CD4-positive, alpha-beta T cell (primary cell): ENCODE results near the gene BLNK. TPM values are rescaled to one million over a fixed set of nuclear protein-coding genes. Genes with fewer than 3 reads are reported as not detected.

ENCODE experiments used
- ATAC-seq: fragments of 200-7000 bp; cut with Tn5 transposase; one replicate; pipeline ENCODE4 v1.10.0; 2022; ENCODE audit warnings: mild to moderate bottlenecking; ENCODE audit not compliant: poor library complexity
- CTCF ChIA-PET: fragments of 350-600 bp; sonication (Branson Sonifier 250); formaldehyde crosslinking; loops from one replicate; lab custom pipeline; 2021; ENCODE audit warnings: antibody characterized with exemption, inconsistent platforms; lab: Charles Lee
- POLR2A ChIA-PET: fragments of 350-600 bp; sonication (Branson Sonifier 250); formaldehyde crosslinking; loops from one replicate; lab custom pipeline; 2021; ENCODE audit warnings: antibody characterized with exemption, inconsistent platforms; lab: Charles Lee
- DNase-seq, 14 experiments: peaks; one replicate each; pipeline ENCODE4 v3.0.0-alpha.2; 2013 to 2020; ENCODE audit warnings: mixed read lengths in 2 of 14
- H3K27ac ChIP-seq, 2 donors: one replicate each; pipeline versions ENCODE4 v1.5.1 to v1.7.0; 2013; ENCODE audit warnings: low read length in 2 of 2, low read depth in 1 of 2, mild to moderate bottlenecking in 1 of 2
- H3K27me3 ChIP-seq, 2 experiments: 1 replicate in 1 of 2; 2 replicates in 1 of 2; pipeline versions ENCODE4 v1.6.1 to v1.7.0; 2013; ENCODE audit warnings: low read length in 2 of 2, control low read depth in 1 of 2, mild to moderate bottlenecking in 1 of 2, moderate library complexity in 1 of 2; ENCODE audit not compliant: insufficient read depth in 2 of 2, control insufficient read depth in 1 of 2
- H3K36me3 ChIP-seq: one replicate; pipeline ENCODE4 v1.6.1; 2013; ENCODE audit warnings: low read length, control low read depth; ENCODE audit not compliant: insufficient read depth
- H3K4me1 ChIP-seq: one replicate; pipeline ENCODE4 v1.6.1; 2013; ENCODE audit warnings: low read length, control low read depth; ENCODE audit not compliant: insufficient read depth
- H3K4me3 ChIP-seq: one replicate; pipeline ENCODE4 v1.5.1; 2013; ENCODE audit warnings: mild to moderate bottlenecking, low read length, moderate library complexity
- H3K9me3 ChIP-seq, 2 experiments: 1 replicate in 1 of 2; 2 replicates in 1 of 2; pipeline versions ENCODE4 v1.6.1 to v1.7.0; 2013; ENCODE audit warnings: low read length in 2 of 2, mild to moderate bottlenecking in 2 of 2, control low read depth in 1 of 2, moderate library complexity in 1 of 2; ENCODE audit not compliant: control insufficient read depth in 1 of 2, insufficient read depth in 1 of 2
- H3K27ac Mint-ChIP-seq: one replicate; pipeline ENCODE4 v1.8.0; 2020; ENCODE audit warnings: mixed read lengths
- H3K27me3 Mint-ChIP-seq: one replicate; pipeline ENCODE4 v1.8.0; 2021; ENCODE audit warnings: mixed read lengths
- H3K36me3 Mint-ChIP-seq: one replicate; pipeline ENCODE4 v1.8.0; 2021; ENCODE audit warnings: low read depth, mixed read lengths
- H3K4me1 Mint-ChIP-seq: one replicate; pipeline ENCODE4 v1.8.0; 2021; ENCODE audit warnings: low read depth, mixed read lengths
- H3K4me3 Mint-ChIP-seq: one replicate; pipeline ENCODE4 v1.8.0; 2020; ENCODE audit warnings: mild to moderate bottlenecking, mixed read lengths
- H3K9me3 Mint-ChIP-seq: one replicate; pipeline ENCODE4 v1.8.0; 2020; ENCODE audit warnings: mixed read lengths
- intact Hi-C, 2 experiments: fragments of 100-400 bp; cut with DNase I in 1 of 2; cut with micrococcal nuclease in 1 of 2; formaldehyde crosslinking; loops; one replicate each; pipeline versions ENCODE4 v1.15.1 to v1.9.0; 2023 to 2025; cut with DNase I, micrococcal nuclease
- total RNA-seq, 174 experiments: library from RNA in 2 of 174; stranded (reverse) in 2 of 174; gene quantifications; one replicate each; pipeline ENCODE4 v1.2.3 and lab custom pipeline; 2021 to 2026
- TF ChIP-seq, protein P1 (sequence below): fragments of 200-600 bp; IDR thresholded peaks from one replicate; pipeline ENCODE4 v1.8.0; 2022; ENCODE audit warnings: antibody characterized with exemption, mild to moderate bottlenecking

BLNK gene
- total RNA-seq, 2 experiments from 2014 or later: not detected

DNA sequence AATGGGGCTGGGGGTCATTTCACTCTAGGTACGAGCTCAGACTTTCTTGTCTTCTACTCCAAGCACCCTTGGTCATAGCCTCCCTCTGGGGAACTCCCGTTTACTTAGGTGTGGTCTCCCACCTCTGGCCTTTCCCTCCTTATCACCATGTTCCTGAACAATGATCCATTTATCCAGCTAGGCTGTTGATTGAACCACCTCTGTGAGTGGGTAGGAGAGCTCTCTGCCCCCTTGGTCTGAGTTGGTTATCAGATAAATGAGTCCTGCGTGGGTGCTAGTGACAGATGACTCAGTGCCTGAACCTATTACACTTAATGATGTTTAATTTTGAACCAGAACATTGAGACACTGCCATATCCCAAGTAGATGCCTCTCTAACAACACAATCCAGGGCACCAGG is 9.4 kb downstream of the BLNK start:
- Mint-ChIP-seq H3K9me3 (no peaks in the 10 kb centered on the region), H3K27ac (no peak overlapping the region), H3K36me3 (no peaks in the 10 kb centered on the region), H3K27me3 (peaks cover 9% of the 10 kb centered on the region), H3K4me3 (no peak overlapping the region), H3K4me1 (no peaks in the 10 kb centered on the region)
- ChIA-PET CTCF (no interaction called here), POLR2A (no interaction called here)
- Histone ChIP-seq H3K36me3 (no peaks in the 10 kb centered on the region), H3K27ac (no peak overlapping the region), H3K4me3 (no peak overlapping the region), H3K4me1 (no peaks in the 10 kb centered on the region), H3K9me3 (no peaks in the 10 kb centered on the region), H3K27me3 (no peaks in the 10 kb centered on the region)
- TF ChIP-seq, protein P1, sequence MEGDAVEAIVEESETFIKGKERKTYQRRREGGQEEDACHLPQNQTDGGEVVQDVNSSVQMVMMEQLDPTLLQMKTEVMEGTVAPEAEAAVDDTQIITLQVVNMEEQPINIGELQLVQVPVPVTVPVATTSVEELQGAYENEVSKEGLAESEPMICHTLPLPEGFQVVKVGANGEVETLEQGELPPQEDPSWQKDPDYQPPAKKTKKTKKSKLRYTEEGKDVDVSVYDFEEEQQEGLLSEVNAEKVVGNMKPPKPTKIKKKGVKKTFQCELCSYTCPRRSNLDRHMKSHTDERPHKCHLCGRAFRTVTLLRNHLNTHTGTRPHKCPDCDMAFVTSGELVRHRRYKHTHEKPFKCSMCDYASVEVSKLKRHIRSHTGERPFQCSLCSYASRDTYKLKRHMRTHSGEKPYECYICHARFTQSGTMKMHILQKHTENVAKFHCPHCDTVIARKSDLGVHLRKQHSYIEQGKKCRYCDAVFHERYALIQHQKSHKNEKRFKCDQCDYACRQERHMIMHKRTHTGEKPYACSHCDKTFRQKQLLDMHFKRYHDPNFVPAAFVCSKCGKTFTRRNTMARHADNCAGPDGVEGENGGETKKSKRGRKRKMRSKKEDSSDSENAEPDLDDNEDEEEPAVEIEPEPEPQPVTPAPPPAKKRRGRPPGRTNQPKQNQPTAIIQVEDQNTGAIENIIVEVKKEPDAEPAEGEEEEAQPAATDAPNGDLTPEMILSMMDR: no peak
- no peak for DNase-seq
- intact Hi-C loops: no loop called here
- ATAC-seq: no peak

DNA sequence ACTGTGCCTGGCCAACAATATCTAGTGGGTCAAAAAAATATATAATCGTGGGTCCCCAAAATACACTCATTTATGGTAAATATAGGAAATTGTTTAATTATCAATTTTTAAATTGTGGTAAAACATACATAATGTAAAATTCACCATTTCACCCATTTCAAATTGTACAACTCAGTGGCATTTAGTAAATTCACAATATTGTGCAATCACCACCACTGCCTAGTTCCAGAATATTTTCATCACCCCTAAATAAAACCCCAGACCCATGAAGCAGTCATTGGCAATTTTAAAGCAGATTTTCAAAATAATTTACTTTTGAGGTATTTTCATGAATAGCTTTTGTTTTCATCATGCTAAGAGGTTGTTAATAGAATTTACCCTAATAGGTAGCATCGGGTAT is 10.2 kb downstream of the BLNK start:
- POLR2A ChIA-PET: no interaction called here
- no peaks in the 10 kb centered on the region for H3K9me3 Mint-ChIP-seq
- H3K4me1 Mint-ChIP-seq: no peaks in the 10 kb centered on the region
- Histone ChIP-seq H3K27ac (no peak overlapping the region), H3K4me3 (no peak overlapping the region), H3K36me3 (no peaks in the 10 kb centered on the region), H3K9me3 (no peaks in the 10 kb centered on the region), H3K4me1 (no peaks in the 10 kb centered on the region), H3K27me3 (no peaks in the 10 kb centered on the region)
- H3K4me3 Mint-ChIP-seq: no peak overlapping the region
- intact Hi-C loops: no loop called here
- CTCF ChIA-PET: no interaction called here
- no peak overlapping the region for H3K27ac Mint-ChIP-seq
- DNase-seq: no peak
- ATAC-seq: no peak
- H3K27me3 Mint-ChIP-seq: peaks cover 8% of the 10 kb centered on the region
- TF ChIP-seq, protein P1: no peak
- no peaks in the 10 kb centered on the region for H3K36me3 Mint-ChIP-seq

DNA sequence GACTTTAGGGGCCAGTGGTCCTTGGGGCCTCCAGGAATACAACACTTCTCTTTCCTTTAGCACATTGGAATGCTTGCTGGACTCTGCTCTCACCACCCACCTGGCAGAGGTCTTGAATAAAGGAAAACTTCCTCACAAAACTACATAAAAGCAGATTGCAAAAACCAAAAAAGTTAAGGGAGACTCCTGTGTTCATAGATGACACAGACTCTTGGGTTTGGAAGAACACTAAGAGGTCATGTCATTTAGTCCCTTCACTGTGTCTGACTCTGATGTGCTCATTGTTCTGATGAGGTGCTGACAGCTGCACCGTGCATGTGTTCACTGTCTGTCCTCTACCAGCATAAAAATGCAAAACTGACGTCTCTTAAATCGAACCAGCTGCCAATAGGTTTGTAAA is 11.4 kb downstream of the BLNK start:
- H3K36me3 ChIP-seq: no peaks in the 10 kb centered on the region
- CTCF ChIA-PET: no interaction called here

More for the DNA sequence above, 11.4 kb downstream of the BLNK start:
- intact Hi-C loops: no loop called here
- H3K27me3 Mint-ChIP-seq: no peaks in the 10 kb centered on the region
- POLR2A ChIA-PET: no interaction called here
- H3K27ac Mint-ChIP-seq: no peak overlapping the region
- no peaks in the 10 kb centered on the region for H3K4me1 Mint-ChIP-seq
- no peaks in the 10 kb centered on the region for H3K4me1 ChIP-seq
- no peak overlapping the region for H3K4me3 ChIP-seq
- TF ChIP-seq, protein P1: no peak
- no peaks in the 10 kb centered on the region for H3K36me3 Mint-ChIP-seq
- no peak for ATAC-seq
- no peak for DNase-seq
- no peaks in the 10 kb centered on the region for H3K27me3 ChIP-seq
- H3K9me3 Mint-ChIP-seq: no peaks in the 10 kb centered on the region
- H3K27ac ChIP-seq: no peak overlapping the region
- H3K4me3 Mint-ChIP-seq: no peak overlapping the region
- H3K9me3 ChIP-seq: no peaks in the 10 kb centered on the region
